ENCODE measurements around the gene DENND5B. TPM values are rescaled to one million over a fixed set of nuclear protein-coding genes. Genes with fewer than 3 reads are reported as not detected.

DENND5B gene
- total RNA-seq = 9.4 TPM

- peak in 2 of 3 donors; percentile 67 to 72 for DNase-seq (ENCODE audit: low read depth in 2 of 3, low spot score in 2 of 3)
Observed at GRCh38 chr12:31590642-31591379, at the start of gene DENND5B. Gene DENND5B, minus strand, starts transcription at chr12:31591136. Its CDS starts 304 bp downstream, at chr12:31590832.

- no peak for DNase-seq (ENCODE audit: low read depth in 2 of 3, low spot score in 2 of 3)
Observed at GRCh38 chr12:31634620-31635019, 43.7 kb upstream of the DENND5B start.

GRCh38 chr12:31633464-31633863, 42.5 kb upstream of the DENND5B start:
- no peak for DNase-seq (ENCODE audit: low read depth in 2 of 3, low spot score in 2 of 3)

GRCh38 chr12:31631809-31632208, 40.9 kb upstream of the DENND5B start:
- DNase-seq (ENCODE audit: low read depth in 2 of 3, low spot score in 2 of 3) = no peak

GRCh38 chr12:31631023-31631724, 40.2 kb upstream of the DENND5B start:
- DNase-seq (ENCODE audit: low read depth in 2 of 3, low spot score in 2 of 3) = no peak

GRCh38 chr12:31629756-31630732, 39.1 kb upstream of the DENND5B start:
- no peak for DNase-seq (ENCODE audit: low read depth in 2 of 3, low spot score in 2 of 3)

GRCh38 chr12:31627456-31628054, 36.6 kb upstream of the DENND5B start:
- DNase-seq (ENCODE audit: low read depth in 2 of 3, low spot score in 2 of 3) = no peak

- DNase-seq (ENCODE audit: low read depth in 2 of 3, low spot score in 2 of 3) = no peak
Observed at GRCh38 chr12:31626270-31626995, 35.5 kb upstream of the DENND5B start.

GRCh38 chr12:31622038-31622437, 31.1 kb upstream of the DENND5B start:
- no peak for DNase-seq (ENCODE audit: low read depth in 2 of 3, low spot score in 2 of 3)

- DNase-seq (ENCODE audit: low read depth in 2 of 3, low spot score in 2 of 3) = no peak
Observed at GRCh38 chr12:31620311-31620710, 29.4 kb upstream of the DENND5B start.

GRCh38 chr12:31618228-31619025, 27.5 kb upstream of the DENND5B start:
- no peak for DNase-seq (ENCODE audit: low read depth in 2 of 3, low spot score in 2 of 3)

- no peak for DNase-seq (ENCODE audit: low read depth in 2 of 3, low spot score in 2 of 3)
Observed at GRCh38 chr12:31612819-31613218, 21.9 kb upstream of the DENND5B start.

- DNase-seq (ENCODE audit: low read depth in 2 of 3, low spot score in 2 of 3) = peak in 1 of 3 donors; percentile 13
Observed at GRCh38 chr12:31608299-31608698, 17.4 kb upstream of the DENND5B start.

GRCh38 chr12:31605531-31605930, 14.6 kb upstream of the DENND5B start:
- no peak for DNase-seq (ENCODE audit: low read depth in 2 of 3, low spot score in 2 of 3)

- DNase-seq (ENCODE audit: low read depth in 2 of 3, low spot score in 2 of 3) = no peak
Observed at GRCh38 chr12:31603546-31604009, 12.6 kb upstream of the DENND5B start.

GRCh38 chr12:31600750-31601149, 9.8 kb upstream of the DENND5B start:
- DNase-seq (ENCODE audit: low read depth in 2 of 3, low spot score in 2 of 3) = no peak

- no peak for DNase-seq (ENCODE audit: low read depth in 2 of 3, low spot score in 2 of 3)
Observed at GRCh38 chr12:31600252-31600651, 9.3 kb upstream of the DENND5B start.

- peak in 1 of 3 donors; percentile 21 for DNase-seq (ENCODE audit: low read depth in 2 of 3, low spot score in 2 of 3)
Observed at GRCh38 chr12:31599053-31599452, 8.1 kb upstream of the DENND5B start.

- no peak for DNase-seq (ENCODE audit: low read depth in 2 of 3, low spot score in 2 of 3)
Observed at GRCh38 chr12:31597066-31597465, 6.1 kb upstream of the DENND5B start.

Data from hematopoietic multipotent progenitor cell (in vitro differentiated cells).